ENCODE measurements around the gene HES4. TPM values are rescaled to one million over a fixed set of nuclear protein-coding genes. Genes with fewer than 3 reads are reported as not detected.

HES4 gene
- total and polyA plus RNA-seq, 2 of the 13 experiments (the other 11 are each of a cell fraction or from before 2014, with no cell fraction given) = 8.8 to 10.6 TPM

DNA sequence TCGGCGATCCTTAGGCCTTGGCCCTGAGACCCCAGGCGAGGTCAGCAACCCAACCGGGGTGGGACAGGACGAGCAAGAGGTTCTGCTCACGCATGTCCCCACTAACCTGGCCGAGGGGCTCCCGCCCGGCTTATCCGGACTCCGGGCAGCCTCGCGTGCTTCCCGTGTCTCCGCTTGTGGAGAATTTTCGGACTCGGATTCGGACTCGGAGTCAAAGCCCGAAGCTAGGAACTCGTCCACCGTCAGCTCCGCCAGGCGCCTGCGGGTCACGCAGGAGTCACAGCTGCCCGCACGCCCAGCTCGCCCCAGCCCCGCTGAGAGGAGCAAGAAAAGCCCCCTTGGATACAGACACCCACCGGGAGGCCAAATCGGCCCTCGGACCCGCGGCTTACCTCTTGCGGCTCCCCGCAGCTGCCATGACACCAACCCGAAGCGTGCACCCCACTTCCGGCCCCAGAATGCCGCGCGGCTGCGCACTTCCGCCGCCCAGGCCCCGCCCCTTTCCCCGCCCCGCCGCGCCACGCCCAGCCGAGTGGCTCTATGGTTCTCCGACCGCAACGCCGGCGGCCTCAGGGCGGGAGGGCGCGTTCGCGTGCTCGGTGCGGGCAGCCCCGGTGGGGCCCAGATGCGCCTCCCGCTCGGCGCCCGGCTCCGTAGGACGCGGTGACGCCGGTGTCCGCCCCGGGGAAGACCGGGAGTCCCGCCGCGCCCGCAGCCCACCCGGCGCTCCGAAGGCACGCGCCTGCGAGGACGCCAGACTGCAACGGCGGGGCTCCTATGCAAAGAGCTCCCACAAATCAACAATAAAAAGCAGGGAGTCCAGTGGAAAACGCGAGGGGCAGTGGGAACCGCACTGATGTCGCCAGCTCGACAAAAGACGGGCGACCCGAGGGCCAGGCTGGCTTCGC is 40.8 kb downstream of the HES4 start, which contains the start of gene NOC2L (continued):
- TF ChIP-seq, protein P1, sequence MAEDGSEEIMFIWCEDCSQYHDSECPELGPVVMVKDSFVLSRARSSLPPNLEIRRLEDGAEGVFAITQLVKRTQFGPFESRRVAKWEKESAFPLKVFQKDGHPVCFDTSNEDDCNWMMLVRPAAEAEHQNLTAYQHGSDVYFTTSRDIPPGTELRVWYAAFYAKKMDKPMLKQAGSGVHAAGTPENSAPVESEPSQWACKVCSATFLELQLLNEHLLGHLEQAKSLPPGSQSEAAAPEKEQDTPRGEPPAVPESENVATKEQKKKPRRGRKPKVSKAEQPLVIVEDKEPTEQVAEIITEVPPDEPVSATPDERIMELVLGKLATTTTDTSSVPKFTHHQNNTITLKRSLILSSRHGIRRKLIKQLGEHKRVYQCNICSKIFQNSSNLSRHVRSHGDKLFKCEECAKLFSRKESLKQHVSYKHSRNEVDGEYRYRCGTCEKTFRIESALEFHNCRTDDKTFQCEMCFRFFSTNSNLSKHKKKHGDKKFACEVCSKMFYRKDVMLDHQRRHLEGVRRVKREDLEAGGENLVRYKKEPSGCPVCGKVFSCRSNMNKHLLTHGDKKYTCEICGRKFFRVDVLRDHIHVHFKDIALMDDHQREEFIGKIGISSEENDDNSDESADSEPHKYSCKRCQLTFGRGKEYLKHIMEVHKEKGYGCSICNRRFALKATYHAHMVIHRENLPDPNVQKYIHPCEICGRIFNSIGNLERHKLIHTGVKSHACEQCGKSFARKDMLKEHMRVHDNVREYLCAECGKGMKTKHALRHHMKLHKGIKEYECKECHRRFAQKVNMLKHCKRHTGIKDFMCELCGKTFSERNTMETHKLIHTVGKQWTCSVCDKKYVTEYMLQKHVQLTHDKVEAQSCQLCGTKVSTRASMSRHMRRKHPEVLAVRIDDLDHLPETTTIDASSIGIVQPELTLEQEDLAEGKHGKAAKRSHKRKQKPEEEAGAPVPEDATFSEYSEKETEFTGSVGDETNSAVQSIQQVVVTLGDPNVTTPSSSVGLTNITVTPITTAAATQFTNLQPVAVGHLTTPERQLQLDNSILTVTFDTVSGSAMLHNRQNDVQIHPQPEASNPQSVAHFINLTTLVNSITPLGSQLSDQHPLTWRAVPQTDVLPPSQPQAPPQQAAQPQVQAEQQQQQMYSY (CRISPR knock-in tag; IDR thresholded peaks at IDR 0.05) = no peak
- TF ChIP-seq ZNF577 (CRISPR knock-in tag; IDR thresholded peaks at IDR 0.05; ENCODE audit: borderline replicate concordance, low read depth) = no peak
- no peak for TF ChIP-seq PTBP1 (IDR thresholded peaks at IDR 0.05; ENCODE audit: low read depth, low read length, poor library complexity, severe bottlenecking)
- TF ChIP-seq ZNF235 (CRISPR knock-in tag; IDR thresholded peaks at IDR 0.05; ENCODE audit: borderline replicate concordance) = no peak
- TF ChIP-seq ELF4 (CRISPR knock-in tag; IDR thresholded peaks at IDR 0.05; ENCODE audit: borderline replicate concordance) = no peak
- no peak for TF ChIP-seq ZNF280D (CRISPR knock-in tag; IDR thresholded peaks at IDR 0.05)
- no peak for TF ChIP-seq MBD4 (IDR thresholded peaks at IDR 0.05; ENCODE audit: borderline replicate concordance, low read length)
- TF ChIP-seq, protein P2, sequence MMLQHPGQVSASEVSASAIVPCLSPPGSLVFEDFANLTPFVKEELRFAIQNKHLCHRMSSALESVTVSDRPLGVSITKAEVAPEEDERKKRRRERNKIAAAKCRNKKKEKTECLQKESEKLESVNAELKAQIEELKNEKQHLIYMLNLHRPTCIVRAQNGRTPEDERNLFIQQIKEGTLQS (CRISPR knock-in tag; IDR thresholded peaks at IDR 0.05) = no peak
- peak; percentile 69 for TF ChIP-seq PATZ1 (CRISPR knock-in tag; IDR thresholded peaks at IDR 0.05)
- TF ChIP-seq ZBTB20 (CRISPR knock-in tag; IDR thresholded peaks at IDR 0.05; ENCODE audit: borderline replicate concordance, low read depth) = 0 out of 2 replicates have a peak, but pooled peaks have one; percentile 36
- TF ChIP-seq ZNF550 (CRISPR knock-in tag; IDR thresholded peaks at IDR 0.05; ENCODE audit: borderline replicate concordance) = no peak
- TF ChIP-seq STAG1 (CRISPR knock-in tag; IDR thresholded peaks at IDR 0.05) = no peak; the same call in 1 of the 2 replicates
- TF ChIP-seq ARHGAP35 (CRISPR knock-in tag; IDR thresholded peaks at IDR 0.05; ENCODE audit: borderline replicate concordance) = no peak
- peak; percentile 53; the same call in 1 of the 2 replicates for TF ChIP-seq ZNF441 (CRISPR knock-in tag; IDR thresholded peaks at IDR 0.05; ENCODE audit: borderline replicate concordance)
- no peak for TF ChIP-seq MEF2D (CRISPR knock-in tag; IDR thresholded peaks at IDR 0.05)
- TF ChIP-seq ZNF552 (CRISPR knock-in tag; IDR thresholded peaks at IDR 0.05; ENCODE audit: borderline replicate concordance) = no peak
- no peak for TF ChIP-seq ZNF24 (IDR thresholded peaks at IDR 0.05)

Data from HepG2 (cell line).